Pancreas (tissue), 10 donors: Measurements from ENCODE around the gene TSPY1. TPM values are rescaled to one million over a fixed set of nuclear protein-coding genes. Genes with fewer than 3 reads are reported as not detected.
"Not testable (repeated sequence)": the region's sequence is repeated elsewhere in the genome, so short reads cannot be mapped to it uniquely, and the experiment has no call there.

ENCODE experiments used
- ATAC-seq, 4 donors: fragments of 200-7000 bp; cut with Tn5 transposase; one replicate each; pipeline versions ENCODE4 v1.8.0 to v1.9.1; 2020; ENCODE audit warnings: mild to moderate bottlenecking in 4 of 4, moderate library complexity in 4 of 4
- DNase-seq, 6 donors: peaks; one replicate each; pipeline ENCODE4 v3.0.0-alpha.2; 2020
- FAIRE-seq: peaks from 2 replicates; lab custom pipeline; 2012; peaks lifted over from hg19 to GRCh38; lab: Jason Lieb, UNC
- H3K27ac ChIP-seq, 4 donors: fragments of 200-600 bp; sonication (generic); 1 replicate in 3 of 4; 2 replicates in 1 of 4; pipeline versions ENCODE4 v1.5.0 to v1.8.0; 2020
- H3K27me3 ChIP-seq, 4 donors: fragments of 200-600 bp; one replicate each; pipeline ENCODE4 v1.8.0; 2021
- H3K36me3 ChIP-seq, 3 donors: fragments of 200-600 bp; sonication (generic) in 1 of 3; one replicate each; pipeline versions ENCODE4 v1.5.0 to v1.8.0; 2020 to 2021
- H3K4me1 ChIP-seq, 3 donors: fragments of 200-600 bp; one replicate each; pipeline ENCODE4 v1.8.0; 2021
- H3K4me3 ChIP-seq, 4 donors: fragments of 200-600 bp; sonication (generic) in 2 of 4; one replicate each; pipeline versions ENCODE4 v1.5.0 to v1.8.0; 2020 to 2021
- H3K9me3 ChIP-seq, 4 donors: fragments of 200-600 bp; one replicate each; pipeline ENCODE4 v1.8.0; 2021
- WGBS, 2 donors: extraction: QIAGEN DNeasy Blood & Tissue Kit; methylation state at CpG; one replicate each; pipeline ENCODE4 v1.1.7; 2013; 5-methylcytosine and 5-hydroxymethylcytosine counted together
- intact Hi-C, 3 donors: fragments of 100-400 bp; cut with DNase I; formaldehyde crosslinking; loops; one replicate each; pipeline versions ENCODE4 v1.11.1 to v1.14.2; 2022
- polyA plus RNA-seq, 2 donors: library from polyadenylated mRNA; stranded (reverse); fragments of 200-250 nt; gene quantifications; one replicate each; pipeline ENCODE4 v1.2.3, GENCODE V29; 2013
- total RNA-seq, 6 donors: library from RNA; stranded (reverse); fragmentation: NEBNext Ultra II Directional in 4 of 6; extraction: Animal tissue kit (Norgen Biotek cat#: 25700) in 4 of 6; gene quantifications; one replicate each; pipeline versions ENCODE4 v1.2.1 to v1.2.4, GENCODE V29; 2021 to 2023
- donor health status: healthy with polysubstance abuse.
- donor health status: DM: no; HTN: no; CAD: no; lungs with moderate emphysema.
- donor health status: DM: no; HTN: no; CAD: no.
- donor health status: control.
- donor health status: control.
- donor health status: Bipolar disorder and iron deficiency.
- donor health status: DM: yes; HTN: yes; CAD: no.
- donor health status: DM: no; HTN: no; CAD: no.
- donor health status: DM: no; HTN: no; CAD: no.
- donor health status: DM: yes; HTN: yes; CAD: no.

The TSPY1 gene, protein sequence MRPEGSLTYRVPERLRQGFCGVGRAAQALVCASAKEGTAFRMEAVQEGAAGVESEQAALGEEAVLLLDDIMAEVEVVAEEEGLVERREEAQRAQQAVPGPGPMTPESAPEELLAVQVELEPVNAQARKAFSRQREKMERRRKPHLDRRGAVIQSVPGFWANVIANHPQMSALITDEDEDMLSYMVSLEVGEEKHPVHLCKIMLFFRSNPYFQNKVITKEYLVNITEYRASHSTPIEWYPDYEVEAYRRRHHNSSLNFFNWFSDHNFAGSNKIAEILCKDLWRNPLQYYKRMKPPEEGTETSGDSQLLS
- total RNA-seq (not detected), polyA plus RNA-seq (not detected)

DNA sequence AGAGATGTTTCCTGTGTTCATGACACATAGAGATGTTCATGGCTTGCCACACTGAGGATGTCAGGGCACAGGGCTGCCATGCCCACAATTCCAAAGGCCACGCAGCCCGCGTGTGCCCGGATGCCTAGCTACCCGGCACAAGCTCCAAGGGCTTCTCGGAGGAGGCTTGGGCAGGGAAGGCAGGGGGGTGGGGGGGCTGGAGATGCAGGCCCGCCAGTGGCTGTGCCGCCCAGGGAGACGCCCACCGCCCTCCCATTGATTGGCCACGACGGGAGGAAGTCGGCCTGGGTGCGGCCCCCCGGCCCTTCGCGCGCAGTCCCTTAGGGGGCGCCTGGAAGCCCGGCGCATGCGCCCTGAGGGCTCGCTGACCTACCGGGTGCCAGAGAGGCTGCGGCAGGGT is at the start of gene TSPY1:
TSPY1 (plus strand) TSS at position 301 of the 400 bp plus-strand sequence; CDS start at position 347, 46 bp downstream.
- H3K27me3 ChIP-seq, H3K4me1 ChIP-seq, ATAC-seq, H3K36me3 ChIP-seq, intact Hi-C loops, H3K27ac ChIP-seq, H3K4me3 ChIP-seq, DNase-seq, FAIRE-seq, H3K9me3 ChIP-seq: not testable (repeated sequence)
- WGBS, 2 donors: 74% methylated on average over 11 of the region's 25 CpGs; no CpG with 5 or more reads in 1 of the 2 donors

DNA sequence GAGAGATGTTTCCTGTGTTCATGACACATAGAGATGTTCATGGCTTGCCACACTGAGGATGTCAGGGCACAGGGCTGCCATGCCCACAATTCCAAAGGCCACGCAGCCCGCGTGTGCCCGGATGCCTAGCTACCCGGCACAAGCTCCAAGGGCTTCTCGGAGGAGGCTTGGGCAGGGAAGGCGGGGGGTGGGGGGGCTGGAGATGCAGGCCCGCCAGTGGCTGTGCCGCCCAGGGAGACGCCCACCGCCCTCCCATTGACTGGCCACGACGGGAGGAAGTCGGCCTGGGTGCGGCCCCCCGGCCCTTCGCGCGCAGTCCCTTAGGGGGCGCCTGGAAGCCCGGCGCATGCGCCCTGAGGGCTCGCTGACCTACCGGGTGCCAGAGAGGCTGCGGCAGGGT is 20.2 kb downstream of the TSPY1 start, which contains the start of gene TSPY9:
TSPY9 (plus strand) TSS at position 301 of the 400 bp plus-strand sequence; CDS start at position 347, 46 bp downstream.
- H3K4me3 ChIP-seq, intact Hi-C loops, H3K27ac ChIP-seq, H3K9me3 ChIP-seq, H3K36me3 ChIP-seq, FAIRE-seq, ATAC-seq, DNase-seq, H3K27me3 ChIP-seq, H3K4me1 ChIP-seq: not testable (repeated sequence)
- no CpG with 5 or more reads among the region's 26 CpGs for WGBS, 2 donors

DNA sequence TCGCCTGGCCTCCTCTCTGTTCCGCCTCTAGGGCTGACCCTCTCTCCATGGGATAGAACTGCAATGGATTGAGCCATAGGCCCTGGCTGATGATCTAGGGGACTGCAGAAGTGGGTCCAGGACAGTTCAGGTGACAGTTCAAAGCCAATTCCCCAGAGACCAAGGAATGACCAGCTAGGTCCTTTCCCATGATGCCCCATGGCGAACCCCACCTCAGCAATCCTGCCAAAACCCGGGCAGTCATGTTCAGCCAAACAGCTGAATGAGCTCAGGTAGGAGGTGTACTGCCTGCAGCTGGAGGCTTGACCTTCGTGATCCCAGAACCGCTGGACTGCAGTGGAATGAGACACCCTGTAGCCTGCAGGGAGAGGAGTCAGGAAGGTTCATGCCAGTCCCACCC is 37.6 kb downstream of the TSPY1 start:
- 42% methylated on average over 2 of the region's 6 CpGs; no CpG with 5 or more reads in 1 of the 2 donors for WGBS, 2 donors
- intact Hi-C loops, FAIRE-seq: not testable (repeated sequence)

DNA sequence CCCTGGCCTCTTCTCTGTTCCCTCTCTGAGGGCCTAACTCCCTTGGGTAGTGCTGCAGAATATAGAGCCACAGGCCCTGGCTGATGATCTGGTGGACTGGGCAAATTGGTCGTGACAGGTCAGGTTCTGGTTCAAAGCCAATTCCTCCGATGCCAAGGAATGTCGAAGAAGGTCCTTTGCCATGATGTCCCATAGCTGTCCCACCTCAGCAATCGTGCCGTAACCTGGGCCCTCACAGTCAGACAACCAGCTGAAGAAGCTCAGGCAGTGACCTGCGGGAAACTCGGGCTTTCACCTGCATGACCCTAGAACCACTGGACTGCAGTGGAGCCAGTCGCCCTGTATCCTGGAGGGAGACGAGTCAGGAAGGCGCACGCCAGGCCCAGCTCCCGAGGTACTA is 49.5 kb downstream of the TSPY1 start:
- H3K27me3 ChIP-seq, intact Hi-C loops, H3K27ac ChIP-seq, H3K4me1 ChIP-seq, FAIRE-seq, H3K4me3 ChIP-seq, H3K36me3 ChIP-seq, DNase-seq, ATAC-seq, H3K9me3 ChIP-seq: not testable (repeated sequence)
- 61% methylated on average over 7 of the region's 12 CpGs; no CpG with 5 or more reads in 1 of the 2 donors for WGBS, 2 donors

More for the DNA sequence above, 37.6 kb downstream of the TSPY1 start:
- not testable (repeated sequence) for H3K27me3 ChIP-seq, H3K4me1 ChIP-seq, ATAC-seq, H3K27ac ChIP-seq, H3K4me3 ChIP-seq, H3K36me3 ChIP-seq, H3K9me3 ChIP-seq, DNase-seq

Other genes with a start within 250 kb of the TSPY1 start
- gene TSPY4, start 129.5 kb upstream of the TSPY1 start, total RNA-seq: not detected
- not detected for gene TSPY4, start 129.5 kb upstream of the TSPY1 start, polyA plus RNA-seq
- gene TSPY8, start 109.2 kb upstream of the TSPY1 start, total RNA-seq: not detected
- not detected for gene TSPY8, start 109.2 kb upstream of the TSPY1 start, polyA plus RNA-seq
- gene TSPY3, start 68.5 kb upstream of the TSPY1 start, total RNA-seq: not detected
- not detected for gene TSPY3, start 68.5 kb upstream of the TSPY1 start, polyA plus RNA-seq
- gene TSPY9, start 20.3 kb downstream of the TSPY1 start, total RNA-seq: not detected
- not detected for gene TSPY9, start 20.3 kb downstream of the TSPY1 start, polyA plus RNA-seq
- not detected for gene TSPY10, start 60.9 kb downstream of the TSPY1 start, total RNA-seq
- gene TSPY10, start 60.9 kb downstream of the TSPY1 start, polyA plus RNA-seq: not detected